Smooth muscle cell (in vitro differentiated cells): Measurements from ENCODE around the gene FBXW7. TPM values are rescaled to one million over a fixed set of nuclear protein-coding genes. Genes with fewer than 3 reads are reported as not detected.

Experiments
- DNase-seq: peaks from one replicate; lab custom pipeline; 2025; ENCODE audit not compliant: unreplicated experiment; lab: John Stamatoyannopoulos, UW
- H2AFZ ChIP-seq: fragments of 200-600 bp; sonication (generic); 2 replicates; pipeline ENCODE4 v1.6.0; 2016; ENCODE audit warnings: antibody characterized with exemption, low read depth, mild to moderate bottlenecking
- H3F3A ChIP-seq: fragments of 200-600 bp; sonication (generic); 2 replicates; pipeline ENCODE4 v1.6.0; 2017; ENCODE audit warnings: antibody characterized with exemption, low read depth
- H3K27ac ChIP-seq: fragments of 200-600 bp; sonication (generic); 2 replicates; pipeline ENCODE4 v1.5.1; 2016; ENCODE audit warnings: low read depth, mild to moderate bottlenecking
- H3K27me3 ChIP-seq: fragments of 200-600 bp; sonication (generic); 2 replicates; pipeline ENCODE4 v1.6.1; 2016; ENCODE audit warnings: low read depth, mild to moderate bottlenecking
- H3K36me3 ChIP-seq: fragments of 200-600 bp; sonication (generic); 2 replicates; pipeline ENCODE4 v1.5.1; 2016; ENCODE audit warnings: low read depth
- H3K4me1 ChIP-seq: fragments of 200-600 bp; sonication (generic); 2 replicates; pipeline ENCODE4 v1.5.1; 2016; ENCODE audit warnings: low read depth
- H3K4me2 ChIP-seq: fragments of 200-600 bp; sonication (generic); 2 replicates; pipeline ENCODE4 v1.6.0; 2016; ENCODE audit warnings: mild to moderate bottlenecking
- H3K4me3 ChIP-seq: fragments of 200-600 bp; sonication (generic); 2 replicates; pipeline ENCODE4 v1.5.1; 2016; ENCODE audit warnings: mild to moderate bottlenecking
- H3K79me2 ChIP-seq: fragments of 200-600 bp; sonication (generic); 2 replicates; pipeline ENCODE4 v1.6.0; 2016; ENCODE audit warnings: low read depth, mild to moderate bottlenecking
- H3K9ac ChIP-seq: fragments of 200-600 bp; sonication (generic); 2 replicates; pipeline ENCODE4 v1.6.0; 2016; ENCODE audit warnings: low read depth
- H3K9me3 ChIP-seq: fragments of 200-600 bp; sonication (generic); replicated peaks from 2 replicates; pipeline ENCODE4 v1.5.1; 2016; ENCODE audit warnings: low read depth
- H4K20me1 ChIP-seq: fragments of 200-600 bp; sonication (generic); 2 replicates; pipeline ENCODE4 v1.6.0; 2016; ENCODE audit warnings: low read depth
- CTCF ChIP-seq: fragments of 200-600 bp; sonication (generic); IDR thresholded peaks from 2 replicates; pipeline ENCODE4 v1.5.1; 2017; ENCODE audit warnings: borderline replicate concordance, mild to moderate bottlenecking, antibody characterized with exemption; ENCODE audit not compliant: insufficient read depth, poor library complexity, severe bottlenecking
- WGBS: methylation state at CpG from one replicate; pipeline ENCODE4 v1.1.7; 2016; ENCODE audit warnings: low lambda C conversion rate; 5-methylcytosine and 5-hydroxymethylcytosine counted together
- polyA plus RNA-seq: library from polyadenylated mRNA; unstranded; fragments of >200 nt; fragmentation: Nextera tagmentation; extraction: Ambion mirVana; gene quantifications from 2 replicates; pipeline ENCODE4 v1.2.1, GENCODE V29; 2016
- total RNA-seq: library from RNA; depleted of rRNA; stranded (reverse); fragments of >200 nt; gene quantifications from 2 replicates; pipeline ENCODE4 v1.2.3, GENCODE V29; 2014

FBXW7 gene
- total and polyA plus RNA-seq, 2 experiments from 2014 or later = 16.4 to 31.6 TPM

- no peaks in the 10 kb centered on the region for H3K9me3 ChIP-seq
- under 1% methylated on average over 15 of the region's 60 CpGs for WGBS
- TF ChIP-seq CTCF = no peak
- H3K4me3 ChIP-seq = peak overlapping the region; percentile 98
- H2AFZ ChIP-seq = peak overlapping the region; percentile 26
- peaks cover 75% of the 10 kb centered on the region for H3K79me2 ChIP-seq
- no peaks in the 10 kb centered on the region for H3K36me3 ChIP-seq
- H4K20me1 ChIP-seq = peaks cover 54% of the 10 kb centered on the region
- DNase-seq = no peak
- H3F3A ChIP-seq = no peaks in the 10 kb centered on the region
- peak overlapping the region; percentile 95 for H3K9ac ChIP-seq
- peak overlapping the region; percentile 96 for H3K4me2 ChIP-seq
- H3K4me1 ChIP-seq = peaks cover 19% of the 10 kb centered on the region
- H3K27ac ChIP-seq = peak overlapping the region; percentile 92
- H3K27me3 ChIP-seq = no peaks in the 10 kb centered on the region
Measured at GRCh38 chr4:152535360-152535902, 461 bp downstream of the FBXW7 start.

- Histone ChIP-seq H3K27me3 (no peaks in the 10 kb centered on the region), H3K9me3 (no peaks in the 10 kb centered on the region), H3K9ac (peak overlapping the region; percentile 95), H3K4me1 (peaks cover 19% of the 10 kb centered on the region), H3K27ac (peak overlapping the region; percentile 92), H2AFZ (peak overlapping the region; percentile 26), H3F3A (no peaks in the 10 kb centered on the region), H3K36me3 (no peaks in the 10 kb centered on the region), H3K4me2 (peak overlapping the region; percentile 96), H3K4me3 (peak overlapping the region; percentile 98), H3K79me2 (peaks cover 81% of the 10 kb centered on the region), H4K20me1 (peaks cover 53% of the 10 kb centered on the region)
- no peak for DNase-seq
- no peak for TF ChIP-seq CTCF
- 4% methylated on average over 32 of the region's 45 CpGs for WGBS
Measured at GRCh38 chr4:152534541-152535359, 1.1 kb downstream of the FBXW7 start.

DNA sequence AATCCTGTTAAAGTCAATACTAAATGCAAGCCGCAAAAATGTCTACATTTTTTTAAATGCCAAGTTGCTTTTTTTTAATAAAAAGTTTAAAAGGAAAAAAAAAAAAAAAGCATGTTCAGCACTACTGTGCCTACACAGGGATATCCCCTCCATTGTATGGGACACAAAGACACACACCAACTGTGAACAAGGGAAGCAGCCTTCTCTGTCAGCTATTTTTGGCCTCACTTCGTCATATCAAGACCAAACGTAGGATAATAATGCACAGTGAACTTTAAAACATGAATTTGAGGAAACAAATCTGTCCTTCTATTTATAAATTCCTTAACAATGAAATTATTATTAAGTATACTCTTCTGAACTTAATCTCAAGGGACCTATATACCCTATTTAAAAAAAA is 4.4 kb downstream of the FBXW7 start:
- H3K4me2 ChIP-seq = no peak overlapping the region
- no peak for DNase-seq
- H3K36me3 ChIP-seq = no peaks in the 10 kb centered on the region
- H3K27ac ChIP-seq = no peak overlapping the region
- no peaks in the 10 kb centered on the region for H3F3A ChIP-seq
- TF ChIP-seq CTCF = no peak
- no peaks in the 10 kb centered on the region for H3K27me3 ChIP-seq
- peaks cover 14% of the 10 kb centered on the region for H3K4me1 ChIP-seq
- no peak overlapping the region for H3K4me3 ChIP-seq
- 89% methylated on average over 3 of the region's 3 CpGs for WGBS
- no peaks in the 10 kb centered on the region for H3K9me3 ChIP-seq
- peaks cover 92% of the 10 kb centered on the region for H3K79me2 ChIP-seq
- H2AFZ ChIP-seq = no peak overlapping the region
- H4K20me1 ChIP-seq = peaks cover 76% of the 10 kb centered on the region
- H3K9ac ChIP-seq = no peak overlapping the region

- Histone ChIP-seq H3K27me3 (no peaks in the 10 kb centered on the region), H3K4me2 (no peak overlapping the region), H3K36me3 (no peaks in the 10 kb centered on the region), H2AFZ (no peak overlapping the region), H3K79me2 (peaks cover 97% of the 10 kb centered on the region), H3K4me1 (peaks cover 14% of the 10 kb centered on the region), H3K9me3 (no peaks in the 10 kb centered on the region), H3K4me3 (no peak overlapping the region), H4K20me1 (peaks cover 85% of the 10 kb centered on the region), H3K27ac (no peak overlapping the region), H3K9ac (no peak overlapping the region), H3F3A (no peaks in the 10 kb centered on the region)
- DNase-seq = no peak
- 98% methylated on average over 2 of the region's 2 CpGs for WGBS
- no peak for TF ChIP-seq CTCF
Measured at GRCh38 chr4:152530600-152530999, 5.3 kb downstream of the FBXW7 start.
